ENCODE results near the gene PLEKHA5. TPM values are rescaled to one million over a fixed set of nuclear protein-coding genes. Genes with fewer than 3 reads are reported as not detected.

The PLEKHA5 gene
- total RNA-seq, 1 donor, result 82.2 TPM

DNA sequence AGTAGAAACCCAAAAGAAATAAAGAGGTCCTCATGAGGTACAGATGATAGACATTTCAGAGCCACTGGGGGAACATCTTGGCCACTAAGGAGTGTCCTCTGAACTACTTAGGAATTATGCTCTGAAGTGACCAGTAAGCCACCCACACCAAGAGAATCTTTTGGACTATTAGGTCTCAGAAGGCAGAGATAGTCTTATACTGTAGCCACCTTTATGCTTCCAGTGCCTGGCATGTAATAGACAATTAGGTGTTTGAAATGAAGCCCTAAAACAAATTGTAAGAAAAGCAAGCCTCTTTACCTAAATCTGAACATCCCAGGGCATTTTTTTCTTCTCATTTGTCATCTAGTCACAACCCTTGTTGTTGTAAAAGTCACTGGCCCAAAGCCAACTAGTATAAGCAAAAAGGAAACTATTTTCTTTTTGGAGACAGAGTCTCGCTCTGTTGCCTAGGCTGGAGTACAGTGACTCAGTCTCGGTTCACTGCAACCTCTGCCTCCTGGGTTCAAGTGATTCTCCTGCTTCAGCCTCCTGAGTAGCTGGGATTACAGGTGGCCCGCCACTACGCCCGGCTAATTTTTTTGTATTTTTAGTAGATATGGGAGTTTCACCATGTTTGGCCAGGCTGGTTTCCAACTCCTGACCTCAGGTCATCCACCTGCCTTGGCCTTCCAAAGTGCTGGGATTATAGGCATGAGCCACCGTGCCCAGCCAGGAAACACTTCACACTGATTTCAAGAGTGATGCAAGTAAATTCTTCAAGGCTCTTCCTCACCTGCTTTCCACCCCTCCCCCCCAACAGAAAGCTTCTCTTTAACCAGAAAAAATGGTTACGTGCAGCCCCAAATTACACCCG is 11.1 kb downstream of the PLEKHA5 start:
- no peaks in the 10 kb centered on the region for H3K27me3 ChIP-seq (ENCODE audit: insufficient read depth, low read length)
- H3K79me2 ChIP-seq (ENCODE audit: insufficient read depth, low read length), result no peaks in the 10 kb centered on the region
- no peak overlapping the region for H3K4me3 ChIP-seq (ENCODE audit: insufficient read depth, low read length)
- H4K20me1 ChIP-seq (ENCODE audit: insufficient read depth, low read length), result no peaks in the 10 kb centered on the region
- H3K27ac ChIP-seq (ENCODE audit: low read depth, low read length), result no peak overlapping the region
- H3K36me3 ChIP-seq (ENCODE audit: insufficient read depth, low read length), result no peaks in the 10 kb centered on the region
- H3K9me3 ChIP-seq (ENCODE audit: low read depth, low read length), result no peaks in the 10 kb centered on the region
- H3K4me1 ChIP-seq (ENCODE audit: insufficient read depth, low read length), result no peaks in the 10 kb centered on the region
- H2AFZ ChIP-seq (ENCODE audit: low read length), result no peak overlapping the region
- TF ChIP-seq, protein P1, sequence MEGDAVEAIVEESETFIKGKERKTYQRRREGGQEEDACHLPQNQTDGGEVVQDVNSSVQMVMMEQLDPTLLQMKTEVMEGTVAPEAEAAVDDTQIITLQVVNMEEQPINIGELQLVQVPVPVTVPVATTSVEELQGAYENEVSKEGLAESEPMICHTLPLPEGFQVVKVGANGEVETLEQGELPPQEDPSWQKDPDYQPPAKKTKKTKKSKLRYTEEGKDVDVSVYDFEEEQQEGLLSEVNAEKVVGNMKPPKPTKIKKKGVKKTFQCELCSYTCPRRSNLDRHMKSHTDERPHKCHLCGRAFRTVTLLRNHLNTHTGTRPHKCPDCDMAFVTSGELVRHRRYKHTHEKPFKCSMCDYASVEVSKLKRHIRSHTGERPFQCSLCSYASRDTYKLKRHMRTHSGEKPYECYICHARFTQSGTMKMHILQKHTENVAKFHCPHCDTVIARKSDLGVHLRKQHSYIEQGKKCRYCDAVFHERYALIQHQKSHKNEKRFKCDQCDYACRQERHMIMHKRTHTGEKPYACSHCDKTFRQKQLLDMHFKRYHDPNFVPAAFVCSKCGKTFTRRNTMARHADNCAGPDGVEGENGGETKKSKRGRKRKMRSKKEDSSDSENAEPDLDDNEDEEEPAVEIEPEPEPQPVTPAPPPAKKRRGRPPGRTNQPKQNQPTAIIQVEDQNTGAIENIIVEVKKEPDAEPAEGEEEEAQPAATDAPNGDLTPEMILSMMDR (IDR thresholded peaks at IDR 0.05; ENCODE audit: extremely low read depth, low read depth, low read length), result no peak
- DNase-seq (ENCODE audit: insufficient read length, low spot score, missing footprints), result no peak
- no peak overlapping the region for H3K4me2 ChIP-seq (ENCODE audit: insufficient read depth, low read length)

DNA sequence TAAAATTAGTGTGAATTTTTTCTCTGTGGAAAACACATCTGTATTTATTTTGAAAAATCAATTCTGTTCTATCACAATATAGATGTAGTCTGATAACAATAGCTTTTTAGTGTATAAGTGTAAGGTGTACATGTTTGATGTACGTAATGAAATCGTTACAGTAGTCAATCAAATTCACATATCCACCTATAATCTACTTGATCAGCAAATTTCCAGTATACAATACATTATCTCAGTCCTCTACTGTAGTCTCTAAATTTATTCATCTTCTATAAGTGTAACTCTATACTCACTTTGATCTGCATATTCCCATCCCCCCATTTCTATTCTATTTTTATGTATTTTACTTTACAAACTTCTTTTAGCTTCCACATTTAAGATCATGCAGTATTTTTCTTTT is 13.0 kb downstream of the PLEKHA5 start:
- H4K20me1 ChIP-seq (ENCODE audit: insufficient read depth, low read length), result no peaks in the 10 kb centered on the region
- TF ChIP-seq, protein P1 (IDR thresholded peaks at IDR 0.05; ENCODE audit: extremely low read depth, low read depth, low read length), result no peak
- no peaks in the 10 kb centered on the region for H3K79me2 ChIP-seq (ENCODE audit: insufficient read depth, low read length)
- no peak for DNase-seq (ENCODE audit: insufficient read length, low spot score, missing footprints)
- no peak overlapping the region for H3K27ac ChIP-seq (ENCODE audit: low read depth, low read length)
- no peaks in the 10 kb centered on the region for H3K36me3 ChIP-seq (ENCODE audit: insufficient read depth, low read length)
- H3K27me3 ChIP-seq (ENCODE audit: insufficient read depth, low read length), result no peaks in the 10 kb centered on the region
- no peaks in the 10 kb centered on the region for H3K4me1 ChIP-seq (ENCODE audit: insufficient read depth, low read length)
- H3K4me2 ChIP-seq (ENCODE audit: insufficient read depth, low read length), result no peak overlapping the region
- no peak overlapping the region for H3K4me3 ChIP-seq (ENCODE audit: insufficient read depth, low read length)
- H2AFZ ChIP-seq (ENCODE audit: low read length), result no peak overlapping the region
- no peaks in the 10 kb centered on the region for H3K9me3 ChIP-seq (ENCODE audit: low read depth, low read length)

DNA sequence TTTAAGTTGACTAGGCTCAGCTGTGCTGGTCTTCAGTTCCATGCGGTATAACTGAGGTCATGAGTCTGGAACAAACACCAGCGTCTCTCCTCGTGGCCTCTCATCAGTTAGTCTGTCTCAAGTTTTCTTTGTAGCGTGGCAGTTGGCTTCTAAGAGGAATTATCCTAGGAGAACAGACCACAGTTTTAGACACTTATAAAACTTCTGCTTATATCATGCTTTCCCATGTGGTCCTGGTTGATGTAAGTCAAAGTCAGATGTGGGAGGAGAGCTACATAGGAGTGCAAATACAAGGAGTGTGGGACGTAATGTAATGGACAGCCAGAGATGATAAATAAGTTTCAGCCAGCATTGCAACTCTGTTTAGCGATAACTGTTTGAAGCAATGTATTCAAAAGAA is 14.8 kb downstream of the PLEKHA5 start:
- no peaks in the 10 kb centered on the region for H3K27me3 ChIP-seq (ENCODE audit: insufficient read depth, low read length)
- no peak for DNase-seq (ENCODE audit: insufficient read length, low spot score, missing footprints)
- no peaks in the 10 kb centered on the region for H4K20me1 ChIP-seq (ENCODE audit: insufficient read depth, low read length)
- no peak overlapping the region for H3K27ac ChIP-seq (ENCODE audit: low read depth, low read length)
- H2AFZ ChIP-seq (ENCODE audit: low read length), result no peak overlapping the region
- no peaks in the 10 kb centered on the region for H3K9me3 ChIP-seq (ENCODE audit: low read depth, low read length)
- TF ChIP-seq, protein P1 (IDR thresholded peaks at IDR 0.05; ENCODE audit: extremely low read depth, low read depth, low read length), result no peak
- H3K79me2 ChIP-seq (ENCODE audit: insufficient read depth, low read length), result no peaks in the 10 kb centered on the region
- H3K4me1 ChIP-seq (ENCODE audit: insufficient read depth, low read length), result no peaks in the 10 kb centered on the region
- no peak overlapping the region for H3K4me3 ChIP-seq (ENCODE audit: insufficient read depth, low read length)
- no peaks in the 10 kb centered on the region for H3K36me3 ChIP-seq (ENCODE audit: insufficient read depth, low read length)
- no peak overlapping the region for H3K4me2 ChIP-seq (ENCODE audit: insufficient read depth, low read length)

DNA sequence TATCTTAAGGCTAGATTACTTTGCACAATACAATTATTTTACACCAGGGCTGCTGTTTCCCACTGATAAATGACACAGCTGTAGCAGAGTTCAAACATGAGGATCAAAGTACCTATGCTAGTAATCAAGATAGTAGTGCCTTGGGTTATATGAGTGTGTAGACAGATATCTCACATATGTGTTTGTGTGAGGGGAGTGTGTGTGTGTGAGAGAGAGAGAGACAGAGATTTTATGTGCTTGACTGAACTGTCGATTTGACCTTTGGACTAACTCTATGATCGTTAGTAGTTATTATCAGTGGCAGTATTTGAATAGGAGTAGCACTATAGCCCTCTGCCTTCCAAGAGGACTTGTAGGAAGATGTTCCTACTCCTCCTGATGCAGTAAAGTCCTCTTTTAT is 15.5 kb downstream of the PLEKHA5 start:
- Histone ChIP-seq H4K20me1 (ENCODE audit: insufficient read depth, low read length) (no peaks in the 10 kb centered on the region), H3K4me1 (ENCODE audit: insufficient read depth, low read length) (no peaks in the 10 kb centered on the region), H3K79me2 (ENCODE audit: insufficient read depth, low read length) (no peaks in the 10 kb centered on the region), H2AFZ (ENCODE audit: low read length) (no peak overlapping the region), H3K36me3 (ENCODE audit: insufficient read depth, low read length) (no peaks in the 10 kb centered on the region), H3K4me3 (ENCODE audit: insufficient read depth, low read length) (no peak overlapping the region), H3K27me3 (ENCODE audit: insufficient read depth, low read length) (no peaks in the 10 kb centered on the region), H3K4me2 (ENCODE audit: insufficient read depth, low read length) (no peak overlapping the region), H3K27ac (ENCODE audit: low read depth, low read length) (no peak overlapping the region), H3K9me3 (ENCODE audit: low read depth, low read length) (no peaks in the 10 kb centered on the region)
- no peak for DNase-seq (ENCODE audit: insufficient read length, low spot score, missing footprints)
- TF ChIP-seq, protein P1 (IDR thresholded peaks at IDR 0.05; ENCODE audit: extremely low read depth, low read depth, low read length), result no peak
